ENCODE results near the gene P3H1.
A peak's percentile ranks its signal among the peaks of the same experiment; 100 is the strongest.
"Not testable (repeated sequence)": the region's sequence is repeated elsewhere in the genome, so short reads cannot be mapped to it uniquely, and the experiment has no call there.

Gene P3H1

GRCh38 chr1:42774928-42775526 is 8.2 kb upstream of the P3H1 start:
- H3K4me3 ChIP-seq (ENCODE audit: low read depth, low read length): no peak overlapping the region

- no peak overlapping the region for H3K4me3 ChIP-seq (ENCODE audit: low read depth, low read length)
Observed at GRCh38 chr1:42773420-42773819, 6.6 kb upstream of the P3H1 start.

GRCh38 chr1:42769811-42770210 is 3.0 kb upstream of the P3H1 start:
- H3K4me3 ChIP-seq (ENCODE audit: low read depth, low read length): no peak overlapping the region

- H3K4me3 ChIP-seq (ENCODE audit: low read depth, low read length): peak overlapping the region; percentile 94
Observed at GRCh38 chr1:42768172-42768571, 1.3 kb upstream of the P3H1 start.

DNA sequence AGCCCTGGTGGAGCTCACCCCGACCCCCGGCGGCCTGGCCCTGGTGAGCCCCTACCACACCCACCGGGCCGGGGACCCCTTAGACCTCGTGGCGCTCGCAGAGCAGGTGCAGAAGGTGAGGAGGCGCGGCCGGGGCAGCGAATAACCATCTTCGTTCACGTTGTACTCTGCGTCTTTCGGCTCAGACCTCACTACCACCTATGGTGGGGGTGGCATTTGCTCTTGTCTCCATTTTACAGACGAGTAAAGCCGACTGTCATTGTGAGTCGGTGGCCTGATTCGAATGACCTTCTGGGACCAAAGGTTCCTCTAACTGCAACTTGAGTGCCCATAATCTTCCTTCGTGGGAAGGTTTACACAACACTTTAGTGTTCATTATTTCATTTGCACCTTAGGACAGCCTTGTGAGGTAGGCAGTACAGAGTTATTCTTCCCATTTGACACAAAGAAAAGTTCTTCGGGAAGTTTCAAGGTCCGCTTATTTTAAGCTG is 727 bp upstream of the P3H1 start:
- peak overlapping the region; percentile 94 for H3K4me3 ChIP-seq (ENCODE audit: low read depth, low read length)

DNA sequence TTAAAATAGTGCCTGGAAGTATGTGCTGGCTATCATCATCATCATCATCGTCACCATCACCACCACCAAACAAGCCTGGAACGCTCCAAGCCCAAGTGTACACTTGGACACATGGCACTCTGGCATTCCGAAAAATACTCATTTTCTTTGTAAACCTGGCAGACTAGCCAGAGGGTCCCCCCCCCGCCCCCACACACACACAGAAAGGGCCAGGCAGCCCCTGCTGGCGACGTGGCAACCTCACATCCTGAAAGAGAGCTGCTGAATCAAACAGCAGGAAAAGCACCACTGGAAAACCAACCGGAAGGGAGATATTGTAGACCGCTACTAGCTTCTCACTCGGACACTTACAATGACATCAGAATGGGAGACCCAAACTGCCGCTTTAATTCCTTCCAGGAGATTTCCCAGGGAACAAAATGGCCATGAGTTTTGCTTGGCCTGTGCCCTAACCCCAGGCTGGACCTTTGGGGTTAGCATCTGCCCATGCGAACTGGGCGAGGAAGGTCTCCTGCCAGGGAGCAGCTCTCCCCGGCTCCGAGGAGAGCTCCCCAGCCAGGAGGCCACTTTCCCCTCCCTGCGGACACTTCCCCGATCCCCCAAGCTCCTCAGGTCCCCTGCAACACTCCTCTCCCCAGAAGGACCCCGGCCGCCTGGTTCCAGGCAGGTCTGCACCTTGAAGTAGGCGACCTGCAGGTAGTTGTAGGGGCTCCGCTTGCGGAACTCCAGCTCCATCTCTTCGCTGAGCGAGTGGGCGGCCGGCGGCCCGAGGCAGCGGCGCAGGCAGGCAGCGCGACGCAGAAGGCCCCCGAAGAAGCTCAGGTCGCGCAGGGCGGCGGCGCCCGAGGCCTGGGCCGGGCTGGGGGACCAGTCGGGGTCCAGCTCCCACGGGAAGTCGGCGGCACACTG is 742 bp downstream of the P3H1 start:
- peak overlapping the region; percentile 94 for H3K4me3 ChIP-seq (ENCODE audit: low read depth, low read length)

DNA sequence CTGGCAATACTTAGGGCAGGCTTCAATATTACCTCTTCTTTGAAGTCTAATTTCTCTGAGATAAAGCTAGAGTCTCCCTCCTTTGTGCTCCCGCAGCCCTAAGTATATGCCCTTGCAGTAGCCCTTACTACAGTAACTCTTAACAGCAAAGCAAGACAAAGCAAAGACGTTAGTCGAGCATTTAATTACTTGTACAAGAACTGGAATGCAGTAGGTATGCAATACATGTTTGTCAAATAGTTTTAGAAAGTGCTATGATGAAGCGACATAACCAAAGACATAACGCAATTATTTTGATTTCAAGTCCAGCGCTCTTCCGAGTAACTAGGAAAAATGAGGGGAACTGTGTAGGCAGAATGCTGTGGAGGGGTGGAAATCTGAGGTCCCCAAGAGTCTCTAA is 1.6 kb downstream of the P3H1 start:
- peak overlapping the region; percentile 14 for H3K4me3 ChIP-seq (ENCODE audit: low read depth, low read length)

DNA sequence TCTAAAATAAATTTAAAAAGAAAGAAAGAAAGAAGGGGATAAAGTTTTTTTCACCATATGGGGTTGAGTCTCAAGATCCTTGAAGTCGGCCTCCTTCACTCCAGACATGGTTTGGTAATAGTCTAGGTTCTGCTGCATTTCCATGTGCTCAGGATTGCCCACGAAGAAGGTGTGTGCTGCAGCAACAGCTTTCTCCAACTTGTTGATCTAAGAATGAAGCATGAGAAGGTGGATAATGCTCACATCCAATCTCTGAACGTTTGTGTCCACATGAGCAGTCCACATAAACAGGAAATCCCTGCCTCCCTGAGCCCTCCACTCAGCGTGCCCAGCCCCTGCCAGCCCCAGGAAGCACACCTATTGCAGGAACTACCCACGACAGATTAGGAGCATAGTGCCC is 4.6 kb downstream of the P3H1 start:
- H3K4me3 ChIP-seq (ENCODE audit: low read depth, low read length): no peak overlapping the region

- no peak overlapping the region for H3K4me3 ChIP-seq (ENCODE audit: low read depth, low read length)
Observed at GRCh38 chr1:42761567-42761966, 5.3 kb downstream of the P3H1 start.

DNA sequence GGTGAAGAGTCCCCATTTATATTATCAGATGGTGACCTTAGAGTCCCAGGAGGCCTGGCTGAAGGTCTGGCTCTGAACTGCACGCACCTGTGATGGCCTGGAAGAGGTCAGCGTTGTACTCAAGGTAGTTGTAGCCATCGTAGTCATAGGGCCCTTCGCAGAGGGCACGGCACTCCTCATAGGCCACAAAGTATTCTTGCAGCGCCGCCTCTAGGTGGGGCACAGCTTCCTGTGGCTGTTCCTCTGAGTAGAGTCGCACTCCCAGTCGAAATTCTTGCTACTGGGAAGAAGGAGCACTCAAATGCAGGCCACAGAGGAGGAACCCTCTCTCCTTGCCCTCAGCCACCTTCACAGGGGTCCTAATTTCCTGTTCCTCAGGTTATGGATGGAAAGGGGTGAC is 7.7 kb downstream of the P3H1 start:
- H3K4me3 ChIP-seq (ENCODE audit: low read depth, low read length): no peak overlapping the region

- no peak overlapping the region for H3K4me3 ChIP-seq (ENCODE audit: low read depth, low read length)
Observed at GRCh38 chr1:42758641-42759040, 8.2 kb downstream of the P3H1 start.

- no peak overlapping the region for H3K4me3 ChIP-seq (ENCODE audit: low read depth, low read length)
Observed at GRCh38 chr1:42757892-42758275, 8.9 kb downstream of the P3H1 start.

GRCh38 chr1:42756956-42757891 is 9.6 kb downstream of the P3H1 start:
- no peak overlapping the region for H3K4me3 ChIP-seq (ENCODE audit: low read depth, low read length)

GRCh38 chr1:42753070-42753469 is 13.8 kb downstream of the P3H1 start:
- H3K4me3 ChIP-seq (ENCODE audit: low read depth, low read length): no peak overlapping the region

DNA sequence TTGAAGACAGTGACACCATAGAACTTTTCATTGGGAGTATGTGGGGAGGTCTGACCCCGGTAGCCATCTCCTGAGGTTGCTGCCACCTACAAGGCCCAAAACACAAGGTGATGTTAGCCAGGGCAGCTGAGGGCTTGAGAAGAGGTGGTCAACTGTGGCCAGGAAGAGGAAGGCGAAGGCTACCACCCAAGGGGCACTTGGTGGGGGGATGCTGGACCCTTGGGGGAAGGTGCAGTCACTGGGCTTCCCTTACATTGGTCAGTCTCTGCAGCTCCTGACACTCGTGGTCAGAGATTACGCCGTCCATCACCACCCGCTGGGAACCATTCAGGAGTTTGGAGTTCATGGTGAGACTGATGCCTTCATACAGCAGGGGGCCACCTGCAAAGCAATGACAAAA is 14.5 kb downstream of the P3H1 start:
- no peak overlapping the region for H3K4me3 ChIP-seq (ENCODE audit: low read depth, low read length)

DNA sequence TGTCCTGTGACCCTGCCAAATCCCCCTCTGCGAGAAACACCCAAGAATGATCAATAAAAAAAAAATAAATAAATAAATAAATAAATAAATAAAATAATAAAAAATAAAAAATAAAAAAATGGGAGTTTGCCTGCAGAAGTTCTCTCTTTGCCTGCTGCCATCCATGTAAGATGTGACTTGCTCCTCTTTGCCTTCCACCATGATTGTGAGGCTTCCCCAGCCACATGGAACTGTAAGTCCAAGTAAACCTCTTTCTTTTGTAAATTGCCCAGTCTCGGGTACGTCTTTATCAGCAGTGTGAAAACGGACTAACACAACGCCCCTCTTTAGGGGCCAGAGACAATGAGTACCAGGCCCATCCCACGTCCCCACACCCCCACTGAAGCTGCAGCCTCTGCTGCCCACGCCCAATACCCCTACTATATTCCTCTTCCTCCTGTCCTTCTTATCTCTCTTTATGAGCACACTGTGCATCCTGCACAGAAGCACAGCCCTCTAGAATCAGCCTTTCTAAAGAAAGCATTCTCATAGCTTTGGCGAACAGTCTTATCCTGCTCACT is 15.2 kb downstream of the P3H1 start:
- not testable (repeated sequence) for H3K4me3 ChIP-seq (ENCODE audit: low read depth, low read length)

GRCh38 chr1:42750041-42750440 is 16.8 kb downstream of the P3H1 start:
- H3K4me3 ChIP-seq (ENCODE audit: low read depth, low read length): no peak overlapping the region

GRCh38 chr1:42748461-42749410 is 18.1 kb downstream of the P3H1 start:
- no peak overlapping the region for H3K4me3 ChIP-seq (ENCODE audit: low read depth, low read length)

GRCh38 chr1:42748021-42748420 is 18.8 kb downstream of the P3H1 start:
- no peak overlapping the region for H3K4me3 ChIP-seq (ENCODE audit: low read depth, low read length)

DNA sequence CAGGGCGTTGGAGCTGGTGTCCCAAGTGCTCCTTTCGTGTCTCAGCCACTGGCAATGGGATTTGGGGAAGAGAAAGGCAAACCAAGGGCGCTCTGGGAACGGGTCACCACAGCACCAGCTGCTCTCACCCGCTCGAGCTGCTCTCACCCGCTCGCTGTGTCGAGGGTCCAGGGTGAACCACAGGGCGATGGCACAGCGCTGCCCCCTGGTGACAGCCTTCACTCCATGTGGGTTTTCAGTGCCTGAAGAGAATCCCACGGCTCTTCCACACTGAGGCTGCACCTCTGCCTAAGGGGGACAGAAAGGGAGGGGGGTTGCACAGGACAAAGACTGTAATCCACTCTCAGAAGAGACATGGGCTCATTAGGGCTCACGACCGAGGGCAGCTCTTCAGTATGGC is 19.7 kb downstream of the P3H1 start:
- no peak overlapping the region for H3K4me3 ChIP-seq (ENCODE audit: low read depth, low read length)

All from iPS-11a (cell line).